Stimulated activated CD8-positive, alpha-beta memory T cell treated with anti-CD3 and anti-CD28 coated beads, Interleukin-12 subunit alpha, Interleukin-12 subunit beta, amount 100 ng/mL, for 24 hours (primary cell): ENCODE results near the gene MAP1LC3B2.

Experiments
- DNase-seq: peaks from one replicate; pipeline ENCODE4 v3.0.0-alpha.2; 2020; ENCODE audit errors: extremely low read depth

The MAP1LC3B2 gene

GRCh38 chr12:116594325-116595038 is 35.3 kb downstream of the MAP1LC3B2 start:
- DNase-seq, result no peak

- no peak for DNase-seq
Measured at GRCh38 chr12:116595186-116595585, 36.0 kb downstream of the MAP1LC3B2 start.

- no peak for DNase-seq
Measured at GRCh38 chr12:116595672-116596071, 36.5 kb downstream of the MAP1LC3B2 start.

- DNase-seq, result no peak
Measured at GRCh38 chr12:116597886-116598285, 38.7 kb downstream of the MAP1LC3B2 start.

- no peak for DNase-seq
Measured at GRCh38 chr12:116598311-116599284, 39.4 kb downstream of the MAP1LC3B2 start.

- no peak for DNase-seq
Measured at GRCh38 chr12:116599285-116600136, 40.3 kb downstream of the MAP1LC3B2 start.

- no peak for DNase-seq
Measured at GRCh38 chr12:116600959-116601918, 42.1 kb downstream of the MAP1LC3B2 start.

- no peak for DNase-seq
Measured at GRCh38 chr12:116601933-116602810, 43.0 kb downstream of the MAP1LC3B2 start.

- DNase-seq, result no peak
Measured at GRCh38 chr12:116603546-116604177, 44.5 kb downstream of the MAP1LC3B2 start.

- no peak for DNase-seq
Measured at GRCh38 chr12:116604178-116604895, 45.2 kb downstream of the MAP1LC3B2 start.

- DNase-seq, result no peak
Measured at GRCh38 chr12:116604951-116605641, 45.9 kb downstream of the MAP1LC3B2 start.

- no peak for DNase-seq
Measured at GRCh38 chr12:116606397-116606796, 47.2 kb downstream of the MAP1LC3B2 start.

- no peak for DNase-seq
Measured at GRCh38 chr12:116607039-116607438, 47.9 kb downstream of the MAP1LC3B2 start.

GRCh38 chr12:116609319-116610114 is 50.3 kb downstream of the MAP1LC3B2 start:
- no peak for DNase-seq

GRCh38 chr12:116610971-116611541 is 51.9 kb downstream of the MAP1LC3B2 start:
- DNase-seq, result no peak

GRCh38 chr12:116612436-116612835 is 53.3 kb downstream of the MAP1LC3B2 start:
- DNase-seq, result no peak

GRCh38 chr12:116613256-116613655 is 54.1 kb downstream of the MAP1LC3B2 start:
- DNase-seq, result no peak
